Vagina (tissue), 2 donors: ENCODE data around the gene CAPN12.

Source experiments
- POLR2A ChIP-seq, 2 donors: fragments of 450-650 bp; IDR thresholded peaks; one replicate each; pipeline ENCODE4 v1.6.1; 2017; ENCODE audit warnings: antibody characterized with exemption in 2 of 2, mild to moderate bottlenecking in 2 of 2, moderate library complexity in 2 of 2
- TF ChIP-seq, protein P1 (sequence below), 3 experiments: fragments of 450-650 bp in 2 of 3; fragments of 200-600 bp in 1 of 3; sonication (generic) in 1 of 3; IDR thresholded peaks; one replicate each; pipeline ENCODE4 v1.5.1; 2017 to 2019; ENCODE audit warnings: antibody characterized with exemption in 3 of 3, mild to moderate bottlenecking in 2 of 3, moderate library complexity in 2 of 3

DNA sequence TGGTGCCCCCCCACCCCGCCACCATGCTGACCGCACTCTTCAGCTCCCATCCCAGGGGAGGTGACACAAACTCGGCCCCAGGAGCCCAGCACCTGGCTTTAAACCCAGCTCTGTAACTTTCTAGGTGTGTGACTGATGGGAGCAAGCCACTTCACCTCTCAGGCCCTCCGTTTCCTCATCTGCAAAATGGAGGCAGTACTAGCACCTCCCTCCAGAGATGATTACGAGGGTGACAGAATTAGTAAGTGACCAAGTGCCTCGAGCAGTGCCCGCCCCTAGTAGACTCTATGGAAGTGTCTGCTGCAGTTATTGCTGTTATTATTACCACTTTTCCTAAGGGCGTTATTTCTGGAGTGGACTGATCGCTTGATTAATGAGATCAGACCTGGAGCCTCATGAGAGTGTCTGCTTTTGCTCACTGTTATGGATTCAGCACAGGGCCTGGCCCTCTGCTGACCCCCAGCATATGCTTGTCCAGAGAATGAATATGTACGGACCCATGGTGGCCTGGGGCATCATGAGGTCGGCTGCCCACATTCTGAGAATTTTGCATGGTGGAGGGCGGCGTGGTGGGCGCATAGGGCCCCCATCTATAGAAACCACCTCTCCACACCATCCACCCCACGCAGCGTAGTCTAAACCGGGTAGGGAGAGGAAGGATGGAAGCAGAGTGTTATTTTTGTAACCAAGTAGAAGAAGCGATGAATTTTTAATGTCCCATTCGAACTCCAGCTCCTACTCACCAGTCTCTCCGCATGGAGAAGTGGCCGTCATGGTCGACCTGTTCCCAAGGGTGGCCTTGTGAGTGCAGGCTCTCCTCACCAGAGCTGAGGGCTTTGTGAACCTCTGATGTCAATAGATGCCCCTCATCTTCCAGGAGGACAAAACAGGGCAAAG lies 48.2 kb downstream of the CAPN12 start:
- TF ChIP-seq, protein P1, sequence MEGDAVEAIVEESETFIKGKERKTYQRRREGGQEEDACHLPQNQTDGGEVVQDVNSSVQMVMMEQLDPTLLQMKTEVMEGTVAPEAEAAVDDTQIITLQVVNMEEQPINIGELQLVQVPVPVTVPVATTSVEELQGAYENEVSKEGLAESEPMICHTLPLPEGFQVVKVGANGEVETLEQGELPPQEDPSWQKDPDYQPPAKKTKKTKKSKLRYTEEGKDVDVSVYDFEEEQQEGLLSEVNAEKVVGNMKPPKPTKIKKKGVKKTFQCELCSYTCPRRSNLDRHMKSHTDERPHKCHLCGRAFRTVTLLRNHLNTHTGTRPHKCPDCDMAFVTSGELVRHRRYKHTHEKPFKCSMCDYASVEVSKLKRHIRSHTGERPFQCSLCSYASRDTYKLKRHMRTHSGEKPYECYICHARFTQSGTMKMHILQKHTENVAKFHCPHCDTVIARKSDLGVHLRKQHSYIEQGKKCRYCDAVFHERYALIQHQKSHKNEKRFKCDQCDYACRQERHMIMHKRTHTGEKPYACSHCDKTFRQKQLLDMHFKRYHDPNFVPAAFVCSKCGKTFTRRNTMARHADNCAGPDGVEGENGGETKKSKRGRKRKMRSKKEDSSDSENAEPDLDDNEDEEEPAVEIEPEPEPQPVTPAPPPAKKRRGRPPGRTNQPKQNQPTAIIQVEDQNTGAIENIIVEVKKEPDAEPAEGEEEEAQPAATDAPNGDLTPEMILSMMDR (IDR thresholded peaks at IDR 0.05): no peak
- no peak for TF ChIP-seq POLR2A (IDR thresholded peaks at IDR 0.05)
